OCI-LY7 (cell line): Measurements from ENCODE around the gene PITX3.
"Not testable (repeated sequence)": the region's sequence is repeated elsewhere in the genome, so short reads cannot be mapped to it uniquely, and the experiment has no call there.

Experiments
- CTCF ChIP-seq: fragments of 200-600 bp; sonication (generic); conservative IDR thresholded peaks from 2 replicates; pipeline ENCODE4 v1.5.1; 2014; ENCODE audit warnings: mild to moderate bottlenecking, antibody characterized with exemption, low read length, moderate library complexity, mixed read lengths
- EZH2phosphoT487 ChIP-seq: fragments of 200-600 bp; sonication (generic); IDR thresholded peaks from 2 replicates; pipeline ENCODE4 v1.6.1; 2018; ENCODE audit warnings: low read depth, borderline replicate concordance, mild to moderate bottlenecking, mixed run types, antibody characterized with exemption, low read length, moderate library complexity, mixed read lengths

- TF ChIP-seq CTCF, EZH2phosphoT487: not testable (repeated sequence)
Observed at GRCh38 chr10:102213599-102213998, 27.7 kb downstream of the PITX3 start.
